HEK293 (cell line): ENCODE measurements around the gene RTP5.

Experiments
- ZNF138 ChIP-seq: fragments of 450-650 bp; formaldehyde crosslinking; IDR thresholded peaks from 2 replicates; pipeline ENCODE4 v1.5.1; 2016; ENCODE audit warnings: missing biosample characterization, missing genetic modification characterization, borderline replicate concordance
- TF ChIP-seq, protein P1 (sequence below): fragments of 450-650 bp; formaldehyde crosslinking; IDR thresholded peaks from 2 replicates; pipeline ENCODE4 v1.5.1; 2016; ENCODE audit warnings: missing biosample characterization, missing genetic modification characterization

GRCh38 chr2:241836292-241836691 is 33.2 kb upstream of the RTP5 start:
- TF ChIP-seq, protein P1, sequence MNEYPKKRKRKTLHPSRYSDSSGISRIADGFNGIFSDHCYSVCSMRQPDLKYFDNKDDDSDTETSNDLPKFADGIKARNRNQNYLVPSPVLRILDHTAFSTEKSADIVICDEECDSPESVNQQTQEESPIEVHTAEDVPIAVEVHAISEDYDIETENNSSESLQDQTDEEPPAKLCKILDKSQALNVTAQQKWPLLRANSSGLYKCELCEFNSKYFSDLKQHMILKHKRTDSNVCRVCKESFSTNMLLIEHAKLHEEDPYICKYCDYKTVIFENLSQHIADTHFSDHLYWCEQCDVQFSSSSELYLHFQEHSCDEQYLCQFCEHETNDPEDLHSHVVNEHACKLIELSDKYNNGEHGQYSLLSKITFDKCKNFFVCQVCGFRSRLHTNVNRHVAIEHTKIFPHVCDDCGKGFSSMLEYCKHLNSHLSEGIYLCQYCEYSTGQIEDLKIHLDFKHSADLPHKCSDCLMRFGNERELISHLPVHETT (tag by site-specific recombination): no peak
- TF ChIP-seq ZNF138: no peak
